Ishikawa (cell line): Measurements from ENCODE around the gene TMEM176B.

Experiments used
- CEBPB ChIP-seq: IDR thresholded peaks from 2 replicates; pipeline ENCODE4 v1.6.1; 2012
- CREB1 ChIP-seq: IDR thresholded peaks from 2 replicates; pipeline ENCODE4 v1.6.1; 2012; ENCODE audit warnings: low read depth
- EGR1 ChIP-seq: IDR thresholded peaks from 2 replicates; pipeline ENCODE4 v1.6.1; 2012
- EP300 ChIP-seq: IDR thresholded peaks from 2 replicates; pipeline ENCODE4 v1.6.1; 2012; ENCODE audit warnings: borderline replicate concordance
- FOXM1 ChIP-seq: IDR thresholded peaks from 2 replicates; pipeline ENCODE4 v1.6.1; 2012; ENCODE audit warnings: low read depth, borderline replicate concordance
- NFIC ChIP-seq: IDR thresholded peaks from 2 replicates; pipeline ENCODE4 v1.6.1; 2012
- RAD21 ChIP-seq: IDR thresholded peaks from 2 replicates; pipeline ENCODE4 v1.6.1; 2012; ENCODE audit warnings: low read depth
- TAF1 ChIP-seq: IDR thresholded peaks from 2 replicates; pipeline ENCODE4 v1.6.1; 2012; ENCODE audit warnings: low read depth, mild to moderate bottlenecking
- TCF12 ChIP-seq: IDR thresholded peaks from 2 replicates; pipeline ENCODE4 v1.6.1; 2012; ENCODE audit warnings: low read depth
- TEAD4 ChIP-seq: IDR thresholded peaks from 2 replicates; pipeline ENCODE4 v1.6.1; 2012
- YY1 ChIP-seq: IDR thresholded peaks from 2 replicates; pipeline ENCODE4 v1.6.1; 2012; ENCODE audit warnings: low read depth
- ZBTB7A ChIP-seq: IDR thresholded peaks from 2 replicates; pipeline ENCODE4 v1.6.1; 2012; ENCODE audit warnings: low read depth
- TF ChIP-seq, protein P1 (sequence below): IDR thresholded peaks from 2 replicates; pipeline ENCODE4 v1.6.1; 2012; ENCODE audit warnings: low read depth, mild to moderate bottlenecking
- TF ChIP-seq, protein P2 (sequence below): IDR thresholded peaks from 2 replicates; pipeline ENCODE4 v1.6.1; 2012
- TF ChIP-seq, protein P3 (sequence below): IDR thresholded peaks from 2 replicates; pipeline ENCODE4 v1.6.1; 2012

Gene TMEM176B

DNA sequence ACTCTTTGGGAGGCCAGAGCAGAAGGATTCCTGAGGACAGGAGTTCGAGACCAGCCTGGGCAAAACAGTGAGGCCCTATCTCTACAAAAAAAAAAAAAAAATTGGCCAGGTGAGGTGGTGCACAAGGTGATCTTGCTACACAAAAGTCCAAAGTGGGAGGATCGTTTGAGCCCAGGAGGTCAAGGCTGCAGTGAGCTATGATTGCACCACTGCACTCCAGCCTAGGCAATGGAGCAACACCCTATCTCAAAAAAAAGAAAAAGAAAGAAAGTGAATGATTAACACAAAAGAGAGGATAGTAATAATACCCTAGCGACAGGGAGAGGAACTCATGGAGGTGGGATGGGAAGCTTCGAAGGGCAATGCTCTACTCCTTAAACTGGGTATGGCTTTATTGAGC lies 30.4 kb downstream of the TMEM176B start:
- TF ChIP-seq TCF12, result no peak
- TF ChIP-seq, protein P1, sequence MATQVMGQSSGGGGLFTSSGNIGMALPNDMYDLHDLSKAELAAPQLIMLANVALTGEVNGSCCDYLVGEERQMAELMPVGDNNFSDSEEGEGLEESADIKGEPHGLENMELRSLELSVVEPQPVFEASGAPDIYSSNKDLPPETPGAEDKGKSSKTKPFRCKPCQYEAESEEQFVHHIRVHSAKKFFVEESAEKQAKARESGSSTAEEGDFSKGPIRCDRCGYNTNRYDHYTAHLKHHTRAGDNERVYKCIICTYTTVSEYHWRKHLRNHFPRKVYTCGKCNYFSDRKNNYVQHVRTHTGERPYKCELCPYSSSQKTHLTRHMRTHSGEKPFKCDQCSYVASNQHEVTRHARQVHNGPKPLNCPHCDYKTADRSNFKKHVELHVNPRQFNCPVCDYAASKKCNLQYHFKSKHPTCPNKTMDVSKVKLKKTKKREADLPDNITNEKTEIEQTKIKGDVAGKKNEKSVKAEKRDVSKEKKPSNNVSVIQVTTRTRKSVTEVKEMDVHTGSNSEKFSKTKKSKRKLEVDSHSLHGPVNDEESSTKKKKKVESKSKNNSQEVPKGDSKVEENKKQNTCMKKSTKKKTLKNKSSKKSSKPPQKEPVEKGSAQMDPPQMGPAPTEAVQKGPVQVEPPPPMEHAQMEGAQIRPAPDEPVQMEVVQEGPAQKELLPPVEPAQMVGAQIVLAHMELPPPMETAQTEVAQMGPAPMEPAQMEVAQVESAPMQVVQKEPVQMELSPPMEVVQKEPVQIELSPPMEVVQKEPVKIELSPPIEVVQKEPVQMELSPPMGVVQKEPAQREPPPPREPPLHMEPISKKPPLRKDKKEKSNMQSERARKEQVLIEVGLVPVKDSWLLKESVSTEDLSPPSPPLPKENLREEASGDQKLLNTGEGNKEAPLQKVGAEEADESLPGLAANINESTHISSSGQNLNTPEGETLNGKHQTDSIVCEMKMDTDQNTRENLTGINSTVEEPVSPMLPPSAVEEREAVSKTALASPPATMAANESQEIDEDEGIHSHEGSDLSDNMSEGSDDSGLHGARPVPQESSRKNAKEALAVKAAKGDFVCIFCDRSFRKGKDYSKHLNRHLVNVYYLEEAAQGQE, result no peak

DNA sequence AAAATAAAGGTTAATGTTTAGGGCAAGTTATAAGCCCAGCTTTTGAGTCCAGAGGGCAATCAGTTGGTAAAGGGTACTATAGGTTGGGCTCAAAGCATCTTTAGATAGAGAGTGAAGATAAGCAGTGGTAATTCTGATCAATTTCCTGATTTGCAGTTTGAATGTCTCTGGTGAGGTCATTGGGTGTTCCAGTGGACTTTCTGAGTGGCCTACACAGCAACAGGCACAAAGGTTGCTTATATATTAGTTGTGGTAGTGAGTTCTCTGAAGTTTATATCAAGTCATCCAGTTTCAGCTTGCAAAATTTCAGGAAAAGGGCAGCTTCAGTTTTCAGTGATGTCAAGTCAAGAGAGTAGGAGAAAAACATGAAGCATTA lies 33.8 kb downstream of the TMEM176B start:
- no peak for TF ChIP-seq CEBPB

DNA sequence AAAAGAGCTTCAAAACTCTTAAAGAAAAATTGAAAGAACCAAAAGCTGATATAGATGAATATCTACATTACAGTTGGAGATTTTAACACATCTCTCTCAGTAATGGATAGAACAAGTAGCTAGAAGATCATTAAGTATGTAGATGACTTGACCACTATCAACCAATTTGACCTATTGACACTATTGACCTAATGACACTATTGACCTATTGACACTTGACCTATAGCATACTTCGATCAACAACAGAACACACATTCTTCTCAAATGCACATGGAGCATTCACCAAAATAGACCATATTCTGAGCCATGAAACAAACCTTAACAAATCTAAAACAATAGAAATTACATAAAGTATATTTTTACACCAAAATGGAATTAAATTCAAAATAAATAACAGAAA lies 40.7 kb downstream of the TMEM176B start:
- TF ChIP-seq RAD21, result no peak
- no peak for TF ChIP-seq NFIC
- no peak for TF ChIP-seq CREB1
- TF ChIP-seq YY1, result no peak
- no peak for TF ChIP-seq EGR1
- no peak for TF ChIP-seq TEAD4
- TF ChIP-seq TAF1, result no peak
- TF ChIP-seq, protein P1, result no peak
- no peak for TF ChIP-seq FOXM1
- no peak for TF ChIP-seq TCF12
- TF ChIP-seq, protein P2, sequence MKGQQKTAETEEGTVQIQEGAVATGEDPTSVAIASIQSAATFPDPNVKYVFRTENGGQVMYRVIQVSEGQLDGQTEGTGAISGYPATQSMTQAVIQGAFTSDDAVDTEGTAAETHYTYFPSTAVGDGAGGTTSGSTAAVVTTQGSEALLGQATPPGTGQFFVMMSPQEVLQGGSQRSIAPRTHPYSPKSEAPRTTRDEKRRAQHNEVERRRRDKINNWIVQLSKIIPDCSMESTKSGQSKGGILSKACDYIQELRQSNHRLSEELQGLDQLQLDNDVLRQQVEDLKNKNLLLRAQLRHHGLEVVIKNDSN, result no peak
- TF ChIP-seq, protein P3, sequence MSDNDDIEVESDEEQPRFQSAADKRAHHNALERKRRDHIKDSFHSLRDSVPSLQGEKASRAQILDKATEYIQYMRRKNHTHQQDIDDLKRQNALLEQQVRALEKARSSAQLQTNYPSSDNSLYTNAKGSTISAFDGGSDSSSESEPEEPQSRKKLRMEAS, result no peak
- no peak for TF ChIP-seq EP300
- no peak for TF ChIP-seq ZBTB7A
- TF ChIP-seq CEBPB, result no peak

DNA sequence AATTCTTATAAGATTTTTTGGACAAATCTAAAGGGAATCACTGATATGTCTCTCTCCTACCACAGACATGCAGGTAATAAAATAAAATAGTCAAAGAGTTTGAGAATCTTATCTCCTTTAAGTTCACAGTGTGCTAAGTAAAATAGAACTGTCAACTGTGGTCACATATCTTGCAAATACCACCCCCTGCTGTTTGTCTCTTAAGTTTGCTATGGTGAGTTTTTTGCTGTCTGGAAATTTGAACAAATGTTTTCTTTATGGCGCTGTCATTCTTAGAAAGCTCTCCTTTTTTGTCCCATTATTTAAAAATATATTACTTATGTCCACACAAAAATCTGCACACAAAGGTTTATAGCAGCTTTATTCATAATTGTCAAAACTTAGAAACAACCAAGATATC lies 43.3 kb downstream of the TMEM176B start:
- no peak for TF ChIP-seq YY1
- TF ChIP-seq RAD21, result peak; percentile 7; the same call in 1 of the 2 replicates

DNA sequence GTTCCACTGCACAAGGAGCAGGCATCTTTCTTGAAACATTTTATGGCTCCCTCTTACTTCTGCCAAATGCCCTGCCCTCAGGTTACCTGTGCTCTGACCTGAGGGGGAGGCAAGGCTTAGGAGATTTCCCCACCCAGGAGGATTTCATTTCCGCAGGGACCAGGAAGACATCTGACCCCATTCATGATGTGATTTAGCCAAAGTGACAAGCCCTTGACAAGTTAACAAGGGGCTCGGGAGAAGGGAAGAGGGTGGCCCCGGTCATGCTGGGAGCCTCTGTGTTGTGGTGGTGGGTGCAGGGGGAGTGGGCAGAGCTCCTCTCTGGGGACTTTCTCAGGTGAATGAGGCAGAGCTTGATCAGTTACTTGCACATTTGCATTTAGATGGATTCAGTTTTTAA lies 44.0 kb downstream of the TMEM176B start:
- TF ChIP-seq RAD21, result no peak
- TF ChIP-seq, protein P1, result no peak
- TF ChIP-seq EGR1, result no peak
- TF ChIP-seq, protein P2, result no peak
- no peak for TF ChIP-seq TAF1
- no peak for TF ChIP-seq EP300
- no peak for TF ChIP-seq FOXM1
- no peak for TF ChIP-seq CEBPB

DNA sequence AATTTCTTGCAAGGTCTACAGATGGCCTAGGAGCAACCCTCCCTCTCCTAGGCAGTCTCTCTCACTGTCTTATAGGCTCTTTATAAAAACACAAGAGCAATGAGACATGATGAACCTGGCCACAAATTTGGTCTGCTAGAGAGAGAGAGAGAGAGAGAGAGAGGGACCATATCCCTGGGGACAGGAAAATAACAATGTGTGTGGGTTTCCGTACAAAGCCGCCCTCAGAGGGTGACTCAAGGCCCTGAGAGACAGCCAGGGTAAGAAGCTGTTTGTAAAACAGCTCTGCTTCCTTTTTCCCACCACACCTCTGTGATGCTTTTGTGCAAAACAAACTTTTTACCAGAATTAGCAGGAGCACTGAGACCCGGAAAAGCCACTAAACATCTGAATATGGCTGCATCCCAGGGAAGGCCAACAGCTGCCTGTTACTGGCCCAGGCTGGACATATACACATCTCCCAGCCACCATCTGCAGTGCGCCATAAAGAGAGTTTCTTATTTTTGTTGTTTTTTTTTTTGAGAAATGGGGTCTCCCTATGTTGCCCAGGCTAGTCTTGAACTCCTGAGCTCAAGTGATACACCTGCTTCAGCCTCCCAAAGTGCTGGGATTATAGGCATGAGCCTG lies 44.6 kb downstream of the TMEM176B start:
- TF ChIP-seq, protein P3, result no peak
- TF ChIP-seq ZBTB7A, result no peak
- no peak for TF ChIP-seq FOXM1
- TF ChIP-seq EGR1, result no peak
- TF ChIP-seq, protein P2, result no peak
- TF ChIP-seq NFIC, result no peak
